Measurements from ENCODE around the gene STARD7.

The STARD7 gene

DNA sequence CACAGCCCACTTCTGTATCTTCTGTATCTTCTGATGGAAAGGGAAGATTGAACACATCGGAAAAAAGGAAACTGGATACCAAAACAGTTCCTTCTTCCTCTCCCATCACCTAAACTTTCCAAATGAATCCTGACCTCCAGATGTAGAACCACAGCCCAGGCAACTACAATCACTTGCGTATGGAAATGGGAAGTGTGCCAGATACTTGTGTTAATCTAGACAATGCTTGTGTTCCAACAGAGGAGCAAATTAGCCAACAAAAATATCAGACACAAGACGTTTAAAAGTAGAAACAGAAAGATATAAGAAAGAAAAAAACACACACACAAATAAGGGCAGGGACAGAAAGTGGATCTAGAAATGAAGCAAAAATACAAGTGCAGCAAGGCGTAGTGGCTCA is 32.0 kb downstream of the STARD7 start:
- Histone ChIP-seq H3K4me1 (ENCODE audit: low read length) (peaks cover 20% of the 10 kb centered on the region), H2AFZ (ENCODE audit: low read depth, low read length) (no peak overlapping the region), H3K36me3 (replicated peaks; ENCODE audit: low read depth, low read length) (no peaks in the 10 kb centered on the region), H3K4me2 (ENCODE audit: low read length) (no peak overlapping the region), H3K27me3 (ENCODE audit: low read depth, low read length) (0 out of 2 replicates have a peak, but pooled peaks cover 3% of the 10 kb centered on the region), H3K4me3 (ENCODE audit: low read length) (no peak overlapping the region), H4K20me1 (ENCODE audit: insufficient read depth, low read length) (no peaks in the 10 kb centered on the region), H3K79me2 (ENCODE audit: low read length) (no peaks in the 10 kb centered on the region), H3K27ac (ENCODE audit: low read length) (no peak overlapping the region), H3K9me3 (ENCODE audit: insufficient read depth, low read length) (no peaks in the 10 kb centered on the region), H3K9ac (ENCODE audit: low read length) (no peak overlapping the region)
- TF ChIP-seq, protein P1, sequence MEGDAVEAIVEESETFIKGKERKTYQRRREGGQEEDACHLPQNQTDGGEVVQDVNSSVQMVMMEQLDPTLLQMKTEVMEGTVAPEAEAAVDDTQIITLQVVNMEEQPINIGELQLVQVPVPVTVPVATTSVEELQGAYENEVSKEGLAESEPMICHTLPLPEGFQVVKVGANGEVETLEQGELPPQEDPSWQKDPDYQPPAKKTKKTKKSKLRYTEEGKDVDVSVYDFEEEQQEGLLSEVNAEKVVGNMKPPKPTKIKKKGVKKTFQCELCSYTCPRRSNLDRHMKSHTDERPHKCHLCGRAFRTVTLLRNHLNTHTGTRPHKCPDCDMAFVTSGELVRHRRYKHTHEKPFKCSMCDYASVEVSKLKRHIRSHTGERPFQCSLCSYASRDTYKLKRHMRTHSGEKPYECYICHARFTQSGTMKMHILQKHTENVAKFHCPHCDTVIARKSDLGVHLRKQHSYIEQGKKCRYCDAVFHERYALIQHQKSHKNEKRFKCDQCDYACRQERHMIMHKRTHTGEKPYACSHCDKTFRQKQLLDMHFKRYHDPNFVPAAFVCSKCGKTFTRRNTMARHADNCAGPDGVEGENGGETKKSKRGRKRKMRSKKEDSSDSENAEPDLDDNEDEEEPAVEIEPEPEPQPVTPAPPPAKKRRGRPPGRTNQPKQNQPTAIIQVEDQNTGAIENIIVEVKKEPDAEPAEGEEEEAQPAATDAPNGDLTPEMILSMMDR (IDR thresholded peaks at IDR 0.05; ENCODE audit: low read depth, low read length), result no peak

DNA sequence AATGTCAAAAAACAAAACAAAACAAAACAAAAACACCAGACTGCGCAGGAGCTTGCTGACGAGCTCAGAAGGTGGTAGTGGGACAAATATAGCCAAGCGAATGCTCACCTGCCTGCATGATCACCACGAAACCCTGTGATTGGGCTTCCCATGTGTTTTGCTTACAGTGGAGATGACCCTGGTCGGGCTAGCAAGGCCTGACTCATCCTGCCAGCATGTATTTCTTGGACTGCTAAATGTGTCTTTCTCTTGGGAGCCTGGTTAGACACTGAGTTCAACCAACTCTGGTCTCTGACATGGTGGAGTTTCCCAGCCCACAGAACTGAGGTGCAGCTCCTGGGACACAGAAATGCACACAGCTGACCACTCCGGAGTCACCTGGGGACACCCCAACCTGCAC is 32.7 kb downstream of the STARD7 start:
- H3K9me3 ChIP-seq (ENCODE audit: insufficient read depth, low read length), result no peaks in the 10 kb centered on the region
- H3K9ac ChIP-seq (ENCODE audit: low read length), result no peak overlapping the region
- 0 out of 2 replicates have a peak, but pooled peaks cover 3% of the 10 kb centered on the region for H3K27me3 ChIP-seq (ENCODE audit: low read depth, low read length)
- TF ChIP-seq, protein P1 (IDR thresholded peaks at IDR 0.05; ENCODE audit: low read depth, low read length), result no peak
- TF ChIP-seq EZH2phosphoT487 (IDR thresholded peaks at IDR 0.05; ENCODE audit: low read depth), result no peak
- no peak overlapping the region for H2AFZ ChIP-seq (ENCODE audit: low read depth, low read length)
- H3K27ac ChIP-seq (ENCODE audit: low read length), result no peak overlapping the region
- peaks cover 20% of the 10 kb centered on the region for H3K4me1 ChIP-seq (ENCODE audit: low read length)
- no peaks in the 10 kb centered on the region for H3K79me2 ChIP-seq (ENCODE audit: low read length)
- no peak overlapping the region for H3K4me2 ChIP-seq (ENCODE audit: low read length)
- H3K4me3 ChIP-seq (ENCODE audit: low read length), result no peak overlapping the region
- H4K20me1 ChIP-seq (ENCODE audit: insufficient read depth, low read length), result no peaks in the 10 kb centered on the region
- H3K36me3 ChIP-seq (replicated peaks; ENCODE audit: low read depth, low read length), result no peaks in the 10 kb centered on the region

DNA sequence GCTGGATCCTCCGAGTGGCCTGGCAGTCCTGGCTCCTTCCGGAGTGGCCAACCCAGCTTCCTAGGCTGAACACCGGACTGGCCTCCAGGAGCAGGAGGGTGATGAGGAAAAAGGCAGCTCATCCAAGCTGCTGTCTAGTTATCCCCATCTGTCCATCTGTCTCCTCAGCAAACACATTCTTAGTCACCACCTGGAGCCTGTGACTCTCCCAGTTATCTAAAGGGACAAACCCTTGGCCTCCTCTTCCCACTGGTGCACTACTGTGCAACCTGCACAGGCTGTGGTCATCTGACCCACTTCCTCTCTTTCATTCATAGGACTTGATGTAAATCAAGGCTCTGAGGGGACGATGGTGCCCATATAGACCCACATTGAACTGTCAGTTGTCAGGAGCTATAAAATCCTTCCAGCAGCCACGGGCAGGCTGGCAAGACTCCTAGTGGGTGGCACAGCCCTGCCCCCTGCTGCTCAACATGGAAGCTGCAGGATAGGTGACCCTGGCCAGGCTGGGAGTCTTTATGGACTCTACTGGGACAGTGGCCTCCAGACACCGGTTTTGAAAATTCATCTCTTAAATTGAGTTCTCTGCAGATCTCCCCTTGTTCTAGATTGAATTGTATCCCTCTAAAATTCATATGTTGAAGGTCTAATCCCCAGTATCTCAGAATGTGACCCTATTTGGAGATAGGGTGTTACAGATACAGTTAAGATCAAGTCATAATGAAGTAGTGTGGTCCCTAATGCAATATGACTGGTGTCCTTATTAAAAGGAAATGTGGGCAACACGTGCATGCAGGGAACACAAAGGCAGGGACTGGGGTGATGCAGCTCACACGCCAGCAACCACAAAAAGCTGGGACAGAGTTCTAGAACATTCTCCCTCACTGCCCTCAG is 34.1 kb downstream of the STARD7 start:
- Histone ChIP-seq H3K4me2 (ENCODE audit: low read length) (peak overlapping the region; percentile 21; the same call in 1 of the 2 replicates), H3K27me3 (ENCODE audit: low read depth, low read length) (0 out of 2 replicates have a peak, but pooled peaks cover 3% of the 10 kb centered on the region), H3K4me1 (ENCODE audit: low read length) (peaks cover 20% of the 10 kb centered on the region), H3K79me2 (ENCODE audit: low read length) (no peaks in the 10 kb centered on the region), H3K9me3 (ENCODE audit: insufficient read depth, low read length) (0 out of 2 replicates have a peak, but pooled peaks cover 4% of the 10 kb centered on the region), H4K20me1 (ENCODE audit: insufficient read depth, low read length) (no peaks in the 10 kb centered on the region), H3K36me3 (replicated peaks; ENCODE audit: low read depth, low read length) (no peaks in the 10 kb centered on the region), H3K4me3 (ENCODE audit: low read length) (no peak overlapping the region), H3K27ac (ENCODE audit: low read length) (no peak overlapping the region), H3K9ac (ENCODE audit: low read length) (no peak overlapping the region), H2AFZ (ENCODE audit: low read depth, low read length) (no peak overlapping the region)
- TF ChIP-seq, protein P1 (IDR thresholded peaks at IDR 0.05; ENCODE audit: low read depth, low read length), result peak; percentile 90
- no peak for TF ChIP-seq EZH2phosphoT487 (IDR thresholded peaks at IDR 0.05; ENCODE audit: low read depth)

DNA sequence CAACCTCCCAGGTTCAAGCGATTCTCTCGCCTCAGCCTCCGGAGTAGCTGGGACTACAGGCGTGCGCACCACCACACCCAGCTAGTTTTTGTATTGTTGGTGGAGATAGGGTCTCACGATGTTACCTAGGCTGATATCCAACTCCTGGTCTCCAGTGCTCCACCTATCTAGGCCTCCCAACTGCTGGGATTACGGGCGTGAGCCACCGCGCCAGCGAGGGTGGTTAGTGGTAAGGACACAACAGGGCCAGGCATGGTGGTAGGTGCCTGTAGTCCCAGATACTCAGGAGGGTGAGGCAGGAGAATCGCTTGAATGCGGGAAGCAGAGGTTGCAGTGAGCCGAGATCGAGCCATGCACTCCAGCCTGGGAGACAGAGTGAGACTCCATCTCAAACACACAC is 36.8 kb downstream of the STARD7 start:
- Histone ChIP-seq H4K20me1 (ENCODE audit: insufficient read depth, low read length) (no peaks in the 10 kb centered on the region), H3K36me3 (replicated peaks; ENCODE audit: low read depth, low read length) (no peaks in the 10 kb centered on the region), H3K9ac (ENCODE audit: low read length) (no peak overlapping the region), H2AFZ (ENCODE audit: low read depth, low read length) (no peak overlapping the region), H3K27me3 (ENCODE audit: low read depth, low read length) (0 out of 2 replicates have a peak, but pooled peaks cover 3% of the 10 kb centered on the region), H3K4me1 (ENCODE audit: low read length) (peaks cover 15% of the 10 kb centered on the region), H3K4me2 (ENCODE audit: low read length) (no peak overlapping the region), H3K27ac (ENCODE audit: low read length) (no peak overlapping the region), H3K79me2 (ENCODE audit: low read length) (no peaks in the 10 kb centered on the region), H3K4me3 (ENCODE audit: low read length) (no peak overlapping the region), H3K9me3 (ENCODE audit: insufficient read depth, low read length) (0 out of 2 replicates have a peak, but pooled peaks cover 4% of the 10 kb centered on the region)
- TF ChIP-seq, protein P1 (IDR thresholded peaks at IDR 0.05; ENCODE audit: low read depth, low read length), result no peak
- no peak for TF ChIP-seq EZH2phosphoT487 (IDR thresholded peaks at IDR 0.05; ENCODE audit: low read depth)

All from OCI-LY3 (cell line).